ENCODE results near the gene CD101. TPM values are rescaled to one million over a fixed set of nuclear protein-coding genes. Genes with fewer than 3 reads are reported as not detected.

The CD101 gene
- total RNA-seq, 1 experiment from 2014 or later: 1.8 TPM

DNA sequence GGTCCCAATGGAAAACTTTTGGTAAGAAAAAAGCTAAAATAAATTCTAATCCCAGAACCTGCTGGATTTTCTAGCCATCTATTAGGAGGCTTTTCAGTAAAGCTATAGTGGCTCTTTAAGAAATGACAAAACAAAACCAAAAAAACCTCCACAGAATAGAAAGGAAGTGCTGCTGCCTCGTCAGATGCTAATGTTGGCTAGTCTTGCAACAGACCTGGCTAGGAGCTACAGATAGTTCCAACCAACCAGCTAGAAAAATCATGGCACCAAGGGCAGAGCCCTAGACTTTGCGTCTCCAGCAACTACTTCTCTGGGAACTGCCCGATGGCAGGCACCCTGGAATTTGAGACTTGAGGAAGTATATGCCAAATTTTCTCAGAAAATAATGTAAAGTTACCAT is 7.6 kb downstream of the CD101 start:
- H2BK12ac ChIP-seq (ENCODE audit: insufficient read length, low read depth, low read length): no peak overlapping the region
- no peaks in the 10 kb centered on the region for H3K23me2 ChIP-seq (ENCODE audit: insufficient read length, low read depth, low read length, poor library complexity, severe bottlenecking)
- H2AFZ ChIP-seq (ENCODE audit: low read length): no peak overlapping the region
- no peak overlapping the region for H2BK120ac ChIP-seq (ENCODE audit: low read depth, low read length, poor library complexity, severe bottlenecking)
- Mint-ChIP-seq H3K4me3 (no peak overlapping the region), H3K36me3 (ENCODE audit: insufficient read depth in 1 of 3, low read depth in 3 of 3) (no peaks in the 10 kb centered on the region), H3K27me3 (ENCODE audit: low read depth) (no peaks in the 10 kb centered on the region), H3K9me3 (no peaks in the 10 kb centered on the region), H3K4me1 (peaks cover 8 to 27% of the 10 kb centered on the region in 2 experiments), H3K27ac (no peak overlapping the region)
- no peak overlapping the region for H3K14ac ChIP-seq (ENCODE audit: insufficient read depth, low read length)
- H3K9me3 ChIP-seq (ENCODE audit: control insufficient read depth, low read depth, low read length): no peaks in the 10 kb centered on the region
- H3K4ac ChIP-seq (ENCODE audit: low read depth, low read length): no peak overlapping the region
- H2BK15ac ChIP-seq (ENCODE audit: low read depth, low read length): no peak overlapping the region
- no peak overlapping the region for H3K9ac ChIP-seq (ENCODE audit: extremely low read depth, insufficient read length, low read length)
- no peak overlapping the region for H4K5ac ChIP-seq (ENCODE audit: insufficient read length, low read depth, low read length)
- H4K20me1 ChIP-seq (ENCODE audit: control insufficient read depth, insufficient read depth, insufficient read length): no peaks in the 10 kb centered on the region
- H3K4me1 ChIP-seq (ENCODE audit: insufficient read depth, low read length): peaks cover 7% of the 10 kb centered on the region; the same call in 1 of the 2 replicates
- H2BK20ac ChIP-seq (ENCODE audit: low read depth, low read length, poor library complexity, severe bottlenecking): no peak overlapping the region
- H3K23ac ChIP-seq (ENCODE audit: insufficient read length, low read depth, low read length): no peak overlapping the region
- DNase-seq: no peak
- H3K18ac ChIP-seq (ENCODE audit: insufficient read length, low read depth, low read length): no peak overlapping the region
- H3K56ac ChIP-seq (ENCODE audit: insufficient read length, low read depth, low read length): no peak overlapping the region
- H2AK5ac ChIP-seq (ENCODE audit: insufficient read length, low read length): no peak overlapping the region
- H3K79me2 ChIP-seq (ENCODE audit: insufficient read depth, low read length): no peaks in the 10 kb centered on the region
- H3T11ph ChIP-seq (ENCODE audit: low read length): no peak overlapping the region
- H3K4me2 ChIP-seq (ENCODE audit: insufficient read depth, insufficient read length, low read length): no peak overlapping the region
- H2BK5ac ChIP-seq (ENCODE audit: insufficient read length, low read length): no peak overlapping the region
- H4K8ac ChIP-seq (replicated peaks; ENCODE audit: insufficient read length, low read depth, low read length): no peak overlapping the region
- H4K91ac ChIP-seq (ENCODE audit: insufficient read length, low read depth, low read length): no peak overlapping the region
- TF ChIP-seq, protein P1, sequence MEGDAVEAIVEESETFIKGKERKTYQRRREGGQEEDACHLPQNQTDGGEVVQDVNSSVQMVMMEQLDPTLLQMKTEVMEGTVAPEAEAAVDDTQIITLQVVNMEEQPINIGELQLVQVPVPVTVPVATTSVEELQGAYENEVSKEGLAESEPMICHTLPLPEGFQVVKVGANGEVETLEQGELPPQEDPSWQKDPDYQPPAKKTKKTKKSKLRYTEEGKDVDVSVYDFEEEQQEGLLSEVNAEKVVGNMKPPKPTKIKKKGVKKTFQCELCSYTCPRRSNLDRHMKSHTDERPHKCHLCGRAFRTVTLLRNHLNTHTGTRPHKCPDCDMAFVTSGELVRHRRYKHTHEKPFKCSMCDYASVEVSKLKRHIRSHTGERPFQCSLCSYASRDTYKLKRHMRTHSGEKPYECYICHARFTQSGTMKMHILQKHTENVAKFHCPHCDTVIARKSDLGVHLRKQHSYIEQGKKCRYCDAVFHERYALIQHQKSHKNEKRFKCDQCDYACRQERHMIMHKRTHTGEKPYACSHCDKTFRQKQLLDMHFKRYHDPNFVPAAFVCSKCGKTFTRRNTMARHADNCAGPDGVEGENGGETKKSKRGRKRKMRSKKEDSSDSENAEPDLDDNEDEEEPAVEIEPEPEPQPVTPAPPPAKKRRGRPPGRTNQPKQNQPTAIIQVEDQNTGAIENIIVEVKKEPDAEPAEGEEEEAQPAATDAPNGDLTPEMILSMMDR (conservative IDR thresholded peaks at IDR 0.05): no peak
- no peaks in the 10 kb centered on the region for H3K27me3 ChIP-seq (ENCODE audit: insufficient read depth, low read length)
- H3K27ac ChIP-seq (ENCODE audit: insufficient read length, low read depth, low read length): no peak overlapping the region
- no CpG with 5 or more reads among the region's 3 CpGs for WGBS (ENCODE audit: extremely low coverage, insufficient read length, low lambda C conversion rate)
- H3K79me1 ChIP-seq (ENCODE audit: insufficient read depth, low read depth, low read length, poor library complexity, severe bottlenecking): no peaks in the 10 kb centered on the region

All from H9 (cell line).